Adrenal gland (tissue), 5 donors: ENCODE data around the gene PDE4DIP.
"Not testable (repeated sequence)": the region's sequence is repeated elsewhere in the genome, so short reads cannot be mapped to it uniquely, and the experiment has no call there.

Source experiments
- CTCF ChIP-seq, 6 experiments: fragments of 450-650 bp in 4 of 6; fragments of 200-600 bp in 2 of 6; sonication (generic) in 1 of 6; IDR thresholded peaks; 1 replicate in 5 of 6; 2 replicates in 1 of 6; pipeline versions ENCODE4 v1.5.1 to v1.8.0; 2016 to 2021; ENCODE audit warnings: antibody characterized with exemption in 6 of 6, mild to moderate bottlenecking in 2 of 6, moderate library complexity in 1 of 6
- POLR2A ChIP-seq, 2 donors: fragments of 450-650 bp; IDR thresholded peaks; one replicate each; pipeline ENCODE4 v1.6.1; 2017; ENCODE audit warnings: antibody characterized with exemption in 2 of 2, mild to moderate bottlenecking in 2 of 2, moderate library complexity in 1 of 2
- donor health status: DM: no; HTN: no; CAD: no.

GRCh38 chr1:148991818-148992217 lies 147.6 kb downstream of the PDE4DIP start:
- TF ChIP-seq CTCF, POLR2A (IDR thresholded peaks at IDR 0.05): not testable (repeated sequence)
